Astrocyte of the spinal cord (primary cell): ENCODE data around the gene SLC39A7.

Experiments used
- DNase-seq: peaks from one replicate; pipeline ENCODE4 v3.0.0; 2011; ENCODE audit warnings: low read depth, low spot score
- H3K4me3 ChIP-seq: 2 replicates; pipeline ENCODE4 v1.5.1; 2011; ENCODE audit warnings: low read depth, mild to moderate bottlenecking, low read length, moderate library complexity
- in situ Hi-C: cut with HindIII; loops from 2 replicates; pipeline ENCODE4 v1.10.0; 2017; ENCODE audit warnings: low sequenced_read_pairs
- TF ChIP-seq, protein P1 (sequence below): IDR thresholded peaks from 2 replicates; pipeline ENCODE4 v1.5.1; 2012; ENCODE audit warnings: low read depth, mild to moderate bottlenecking, low read length, inconsistent platforms

Gene SLC39A7

DNA sequence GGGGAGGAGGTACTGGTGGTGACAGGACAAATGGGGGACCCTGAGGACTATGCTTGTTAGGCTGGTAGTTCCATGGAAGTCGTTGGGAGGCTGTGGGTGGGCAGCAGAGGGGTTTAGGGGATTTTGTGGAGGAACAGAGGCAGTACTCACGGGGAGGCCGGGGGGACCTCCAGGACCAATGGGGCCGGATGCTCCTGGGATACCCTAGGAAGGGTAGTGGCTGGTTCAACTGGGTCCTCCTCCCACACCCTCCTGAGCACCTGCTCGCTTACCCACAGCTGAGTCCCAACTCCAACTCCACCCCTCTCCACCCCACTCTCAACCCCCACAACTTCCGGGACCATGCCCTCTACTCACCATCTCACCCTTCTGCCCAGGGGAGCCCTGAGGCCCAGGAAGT is 34.3 kb upstream of the SLC39A7 start:
- TF ChIP-seq, protein P1, sequence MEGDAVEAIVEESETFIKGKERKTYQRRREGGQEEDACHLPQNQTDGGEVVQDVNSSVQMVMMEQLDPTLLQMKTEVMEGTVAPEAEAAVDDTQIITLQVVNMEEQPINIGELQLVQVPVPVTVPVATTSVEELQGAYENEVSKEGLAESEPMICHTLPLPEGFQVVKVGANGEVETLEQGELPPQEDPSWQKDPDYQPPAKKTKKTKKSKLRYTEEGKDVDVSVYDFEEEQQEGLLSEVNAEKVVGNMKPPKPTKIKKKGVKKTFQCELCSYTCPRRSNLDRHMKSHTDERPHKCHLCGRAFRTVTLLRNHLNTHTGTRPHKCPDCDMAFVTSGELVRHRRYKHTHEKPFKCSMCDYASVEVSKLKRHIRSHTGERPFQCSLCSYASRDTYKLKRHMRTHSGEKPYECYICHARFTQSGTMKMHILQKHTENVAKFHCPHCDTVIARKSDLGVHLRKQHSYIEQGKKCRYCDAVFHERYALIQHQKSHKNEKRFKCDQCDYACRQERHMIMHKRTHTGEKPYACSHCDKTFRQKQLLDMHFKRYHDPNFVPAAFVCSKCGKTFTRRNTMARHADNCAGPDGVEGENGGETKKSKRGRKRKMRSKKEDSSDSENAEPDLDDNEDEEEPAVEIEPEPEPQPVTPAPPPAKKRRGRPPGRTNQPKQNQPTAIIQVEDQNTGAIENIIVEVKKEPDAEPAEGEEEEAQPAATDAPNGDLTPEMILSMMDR: no peak
- no peak for DNase-seq
- in situ Hi-C loops: no loop called here
- no peak overlapping the region for H3K4me3 ChIP-seq

DNA sequence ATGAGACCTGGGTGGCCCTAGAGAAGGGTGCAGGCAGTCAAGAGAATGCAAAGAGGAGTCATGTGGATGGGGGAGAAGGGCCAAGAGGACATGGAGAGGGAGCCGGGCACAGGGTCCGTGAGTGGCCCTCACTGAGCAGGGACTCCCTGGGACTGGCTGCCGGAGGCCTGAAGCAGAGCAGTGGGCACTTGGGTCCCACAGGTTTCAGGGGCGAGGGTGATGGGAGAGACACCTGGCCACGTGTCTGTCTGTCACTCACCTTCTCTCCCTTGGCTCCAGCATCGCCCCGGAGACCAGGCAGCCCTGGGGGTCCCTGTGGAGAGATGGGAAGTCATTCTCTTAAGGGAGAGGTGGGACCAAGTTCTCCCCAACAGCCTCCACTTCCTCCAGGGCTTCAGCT is 33.9 kb upstream of the SLC39A7 start:
- no peak for DNase-seq
- H3K4me3 ChIP-seq: no peak overlapping the region
- TF ChIP-seq, protein P1: no peak
- in situ Hi-C loops: no loop called here

DNA sequence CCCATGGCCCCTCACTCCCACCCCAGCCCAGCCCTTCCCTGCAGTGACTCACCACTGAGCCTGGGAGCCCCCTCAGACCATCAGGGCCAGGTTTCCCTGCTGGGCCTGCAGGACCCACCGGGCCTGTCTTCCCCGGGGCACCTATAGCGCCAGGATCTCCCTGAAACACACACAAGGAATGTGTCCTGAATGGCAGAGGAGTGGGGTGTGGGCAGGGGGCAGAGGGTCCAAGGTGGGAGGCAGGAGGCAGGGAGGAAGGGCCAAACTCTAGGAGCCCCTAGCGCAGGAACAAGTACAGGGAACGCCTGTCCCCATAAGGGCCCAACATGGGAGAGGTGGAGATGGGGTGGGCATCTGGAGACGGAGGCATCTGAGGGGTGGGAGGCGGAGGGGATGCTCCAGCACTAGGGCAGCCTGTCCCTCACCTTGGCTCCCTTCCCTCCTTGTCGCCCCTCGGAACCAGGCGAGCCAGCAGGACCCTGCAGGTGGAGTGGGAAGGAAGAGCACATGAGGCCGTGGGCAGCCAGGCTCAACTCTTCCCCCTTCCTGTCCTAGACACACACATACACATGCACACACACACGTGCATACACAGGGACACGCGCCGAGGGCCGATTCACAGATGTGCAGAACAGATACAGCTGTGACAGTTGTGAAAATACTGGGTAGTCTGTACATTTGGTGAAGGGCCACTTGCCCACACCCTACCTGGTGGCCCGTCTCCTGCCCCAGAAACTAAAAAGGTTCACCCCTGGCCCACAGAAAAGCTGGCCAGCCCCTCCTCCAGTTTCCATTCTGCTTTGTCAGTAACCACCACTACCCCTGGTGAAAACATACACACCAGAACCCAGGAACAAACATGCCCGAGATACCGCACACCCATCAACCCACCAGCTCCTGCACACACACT is 33.0 kb upstream of the SLC39A7 start:
- in situ Hi-C loops: no loop called here
- DNase-seq: no peak
- TF ChIP-seq, protein P1: no peak
- H3K4me3 ChIP-seq: no peak overlapping the region

DNA sequence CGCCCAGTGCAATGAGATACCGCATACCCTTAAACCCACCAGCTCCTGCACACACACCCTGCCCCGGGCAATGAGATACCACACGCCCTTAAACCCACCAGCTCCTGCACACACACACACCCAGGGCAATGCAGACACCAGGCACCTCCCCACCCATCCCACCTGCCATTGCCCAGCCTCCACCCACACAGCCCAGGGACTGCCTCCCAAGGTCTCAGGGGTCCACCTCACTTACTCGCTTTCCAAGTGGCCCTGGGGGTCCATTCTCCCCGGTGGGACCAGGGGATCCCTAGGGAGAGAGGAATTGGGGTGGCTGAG is 32.4 kb upstream of the SLC39A7 start:
- no peak for DNase-seq
- TF ChIP-seq, protein P1: no peak
- H3K4me3 ChIP-seq: no peak overlapping the region
- in situ Hi-C loops: no loop called here

DNA sequence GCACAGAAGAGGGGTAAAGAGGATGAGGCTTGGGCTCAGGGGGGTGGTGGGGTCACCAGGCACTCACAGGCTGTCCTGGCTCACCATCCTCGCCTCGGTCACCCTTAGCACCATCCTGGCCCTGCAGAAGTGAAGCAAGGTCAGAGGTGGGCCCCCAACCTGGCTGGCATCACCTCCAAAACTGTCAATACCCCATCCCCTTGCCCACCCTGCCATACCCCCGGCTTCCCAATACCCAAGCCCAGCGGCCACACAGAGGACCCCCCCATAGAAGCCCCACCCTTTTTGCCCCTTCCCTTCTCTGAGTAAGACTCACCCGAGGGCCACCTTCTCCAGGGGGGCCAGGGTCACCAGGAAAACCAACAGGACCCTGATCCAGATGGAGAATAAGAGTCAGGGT is 32.0 kb upstream of the SLC39A7 start:
- no peak for DNase-seq
- in situ Hi-C loops: no loop called here
- TF ChIP-seq, protein P1: no peak
- H3K4me3 ChIP-seq: no peak overlapping the region

DNA sequence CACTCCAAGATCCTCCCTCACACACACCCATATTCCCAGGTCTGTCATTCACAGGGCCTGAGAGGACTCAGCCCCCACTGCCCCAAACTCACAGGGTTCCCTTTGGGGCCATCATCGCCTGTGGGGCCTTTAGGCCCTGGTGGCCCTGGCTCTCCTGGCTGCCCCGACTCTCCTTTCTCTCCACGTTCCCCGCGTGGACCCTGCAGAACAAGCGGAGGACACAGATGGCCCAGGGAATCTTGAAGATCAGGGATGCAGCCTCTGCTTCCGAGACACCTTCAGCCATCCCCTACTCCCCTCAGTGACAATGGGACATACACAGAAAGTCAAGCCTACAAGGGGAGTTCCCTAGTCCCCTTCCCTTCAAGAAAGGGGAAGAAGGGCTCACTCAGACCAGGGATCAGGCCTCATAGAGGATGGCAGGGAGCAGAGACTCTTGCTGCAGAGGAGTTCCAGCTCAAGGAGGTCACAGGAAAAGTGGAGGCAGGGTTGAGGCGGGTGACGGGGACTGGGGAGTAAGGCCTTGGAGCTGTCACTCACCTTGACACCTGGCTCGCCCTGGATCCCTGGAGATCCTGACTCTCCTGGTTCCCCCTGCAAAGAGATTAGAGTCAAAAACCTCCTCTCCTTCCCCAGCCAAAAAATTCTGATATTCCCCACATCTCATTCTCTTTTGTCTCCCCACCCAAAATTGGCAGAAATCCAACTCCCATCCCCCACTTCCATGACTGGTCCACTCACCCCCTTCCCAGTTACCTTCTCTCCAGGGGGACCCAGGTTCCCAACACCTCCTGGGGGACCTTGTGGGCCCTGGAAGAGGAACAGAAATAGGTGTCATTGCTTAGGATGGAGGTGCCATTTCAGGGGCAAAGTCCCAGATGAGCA is 31.1 kb upstream of the SLC39A7 start:
- H3K4me3 ChIP-seq: no peak overlapping the region
- no peak for DNase-seq
- TF ChIP-seq, protein P1: no peak
- in situ Hi-C loops: no loop called here
